ENCODE results near the gene CLRN3.
A peak's percentile ranks its signal among the peaks of the same experiment; 100 is the strongest.

Gene CLRN3, protein sequence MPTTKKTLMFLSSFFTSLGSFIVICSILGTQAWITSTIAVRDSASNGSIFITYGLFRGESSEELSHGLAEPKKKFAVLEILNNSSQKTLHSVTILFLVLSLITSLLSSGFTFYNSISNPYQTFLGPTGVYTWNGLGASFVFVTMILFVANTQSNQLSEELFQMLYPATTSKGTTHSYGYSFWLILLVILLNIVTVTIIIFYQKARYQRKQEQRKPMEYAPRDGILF

DNA sequence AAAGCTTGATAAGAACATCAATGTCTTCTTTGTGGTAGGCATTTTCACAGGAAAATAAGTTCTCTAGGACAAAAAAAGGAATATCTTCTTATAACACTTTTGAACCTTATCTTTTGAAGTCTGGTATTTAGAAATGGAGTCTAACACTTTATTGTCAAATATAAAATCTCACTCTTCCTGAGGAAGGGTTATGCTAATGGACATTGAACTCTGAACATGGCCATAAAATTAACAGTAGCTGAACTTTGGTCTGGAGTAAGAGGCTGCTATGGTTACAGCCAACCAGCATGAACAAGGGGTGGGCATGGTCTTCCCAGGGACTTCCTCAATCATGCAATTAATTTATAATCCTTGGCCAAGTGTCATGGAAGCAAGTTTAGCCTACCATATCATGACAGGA, at the start of gene CLRN3:
CLRN3 (minus strand) TSS at position 199 of the 400 bp plus-strand sequence; CDS start at position 42, 157 bp downstream.
- Histone ChIP-seq H3K4me1 (ENCODE audit: control insufficient read depth in 2 of 2, insufficient read depth in 2 of 2, low read length in 2 of 2) (peaks cover 16 to 34% of the 10 kb centered on the region in 2 donors), H3K27me3 (ENCODE audit: control insufficient read depth in 2 of 2, insufficient read depth in 2 of 2, low read length in 2 of 2) (no peaks in the 10 kb centered on the region), H3K9me3 (ENCODE audit: control insufficient read depth in 2 of 2, low read length in 2 of 2) (no peaks in the 10 kb centered on the region), H3K27ac (ENCODE audit: low read depth in 2 of 2, low read length in 2 of 2) (peak within 1 kb of the TSS; percentile 88 to 93), H3K4me3 (ENCODE audit: low read length in 2 of 2) (peak within 1 kb of the TSS; percentile 86 to 87), H3K9ac (ENCODE audit: low read depth in 1 of 2, low read length in 2 of 2) (peak within 1 kb of the TSS; percentile 82 to 87), H3K36me3 (ENCODE audit: control insufficient read depth in 2 of 2, insufficient read depth in 2 of 2, low read length in 2 of 2) (no peaks in the 10 kb centered on the region)

DNA sequence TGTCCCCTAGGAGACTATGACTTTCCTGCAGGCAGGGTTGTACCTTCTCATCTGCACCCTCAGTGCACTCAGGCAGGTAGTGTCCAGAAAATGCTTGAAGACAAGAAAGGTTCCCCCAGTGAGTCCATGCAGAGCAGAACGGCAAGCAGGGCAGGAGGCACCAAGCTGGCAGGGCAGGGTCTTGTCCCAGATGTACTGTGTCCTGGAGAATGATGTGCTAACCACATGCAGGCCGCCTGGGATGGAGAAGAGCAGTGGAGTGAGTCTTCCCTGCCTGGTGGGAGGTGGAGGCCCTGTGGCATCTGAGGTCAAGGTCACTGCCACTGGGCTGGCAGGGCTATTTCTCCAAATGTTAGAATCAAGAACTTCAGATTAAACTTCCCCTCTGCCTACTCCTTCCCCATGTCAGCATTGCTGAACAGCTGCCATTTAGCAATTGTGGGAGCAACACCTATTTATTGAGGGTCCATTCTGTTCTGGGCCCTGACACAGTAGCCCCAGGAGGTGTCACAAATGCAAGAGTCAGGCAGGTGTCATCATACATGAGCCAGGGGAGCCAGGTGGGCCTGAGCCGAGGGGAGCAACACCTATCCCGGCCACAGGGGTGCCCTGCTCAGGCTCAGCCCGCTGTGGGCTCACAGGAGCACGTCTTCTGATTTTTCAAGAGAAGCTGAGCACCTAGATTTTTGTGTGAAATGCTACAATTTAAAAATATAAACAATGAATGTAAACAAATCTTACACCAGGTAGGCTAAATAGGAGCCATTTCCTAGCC, 48.3 kb upstream of the CLRN3 start:
- Histone ChIP-seq H3K9me3 (ENCODE audit: control insufficient read depth in 2 of 2, low read length in 2 of 2) (no peaks in the 10 kb centered on the region), H3K4me1 (ENCODE audit: control insufficient read depth in 2 of 2, insufficient read depth in 2 of 2, low read length in 2 of 2) (peaks cover 3 to 8% of the 10 kb centered on the region in 2 donors), H3K27ac (ENCODE audit: low read depth in 2 of 2, low read length in 2 of 2) (no peak overlapping the region), H3K4me3 (ENCODE audit: low read length in 2 of 2) (no peak overlapping the region), H3K9ac (ENCODE audit: low read depth in 1 of 2, low read length in 2 of 2) (no peak overlapping the region), H3K27me3 (ENCODE audit: control insufficient read depth in 2 of 2, insufficient read depth in 2 of 2, low read length in 2 of 2) (no peaks in the 10 kb centered on the region), H3K36me3 (ENCODE audit: control insufficient read depth in 2 of 2, insufficient read depth in 2 of 2, low read length in 2 of 2) (no peaks in the 10 kb centered on the region)

DNA sequence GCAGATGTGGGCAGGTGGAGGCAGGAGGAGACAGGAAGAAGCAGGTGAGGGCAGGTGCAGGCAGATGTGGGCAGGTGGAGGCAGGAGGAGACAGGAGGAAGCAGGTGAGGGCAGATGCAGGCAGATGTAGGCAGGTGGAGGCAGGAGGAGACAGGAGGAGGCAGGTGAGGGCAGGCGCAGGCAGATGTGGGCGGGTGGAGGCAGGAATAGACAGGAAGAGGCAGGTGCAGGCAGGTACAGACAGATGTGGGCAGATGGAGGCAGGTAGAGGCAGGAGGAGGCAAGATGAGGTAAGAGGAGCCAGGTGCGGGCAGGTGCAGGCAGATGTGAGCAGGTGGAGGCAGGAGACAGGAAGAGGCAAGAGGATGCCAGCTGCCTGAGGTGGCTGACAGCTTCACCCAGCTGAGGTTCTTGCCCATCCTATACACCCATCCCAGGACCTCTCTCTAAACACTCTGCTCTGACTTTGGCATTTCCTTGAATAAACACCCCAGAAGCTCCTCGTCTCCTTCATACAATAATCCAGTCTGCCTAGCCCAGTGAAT, 47.1 kb upstream of the CLRN3 start:
- Histone ChIP-seq H3K4me3 (ENCODE audit: low read length in 2 of 2) (no peak overlapping the region), H3K36me3 (ENCODE audit: control insufficient read depth in 2 of 2, insufficient read depth in 2 of 2, low read length in 2 of 2) (peaks cover 5% of the 10 kb centered on the region in 2 donors), H3K27me3 (ENCODE audit: control insufficient read depth in 2 of 2, insufficient read depth in 2 of 2, low read length in 2 of 2) (no peaks in the 10 kb centered on the region), H3K4me1 (ENCODE audit: control insufficient read depth in 2 of 2, insufficient read depth in 2 of 2, low read length in 2 of 2) (peaks cover 0 to 3% of the 10 kb centered on the region in 2 donors), H3K27ac (ENCODE audit: low read depth in 2 of 2, low read length in 2 of 2) (no peak overlapping the region), H3K9ac (ENCODE audit: low read depth in 1 of 2, low read length in 2 of 2) (no peak overlapping the region), H3K9me3 (ENCODE audit: control insufficient read depth in 2 of 2, low read length in 2 of 2) (no peaks in the 10 kb centered on the region)

DNA sequence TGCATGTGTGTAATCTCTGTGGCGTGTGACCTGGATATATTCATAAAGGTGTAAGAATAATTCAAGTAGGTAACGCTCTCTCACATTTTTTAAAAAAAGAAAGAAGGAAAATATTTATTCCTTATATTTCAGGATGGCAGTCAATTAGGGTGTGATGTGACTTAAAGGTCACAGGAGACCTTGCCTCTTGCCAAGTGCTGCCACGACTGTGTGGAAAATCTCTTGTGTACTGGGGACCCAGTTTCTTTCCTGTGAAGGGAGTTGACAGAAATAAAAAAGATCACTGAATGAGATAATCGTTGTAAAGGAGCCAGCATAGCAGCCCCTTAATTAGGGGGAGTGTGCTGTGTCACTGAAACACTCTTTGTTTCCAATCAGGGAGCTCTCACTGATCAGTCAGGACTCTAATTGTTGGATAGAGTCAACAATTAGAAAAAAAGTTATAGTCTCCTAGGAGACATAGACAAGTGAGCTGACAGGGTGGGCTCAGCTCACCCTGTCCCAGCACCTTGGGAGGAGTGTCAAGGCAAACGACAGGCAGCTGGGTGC, 45.2 kb upstream of the CLRN3 start:
- Histone ChIP-seq H3K27me3 (ENCODE audit: control insufficient read depth in 2 of 2, insufficient read depth in 2 of 2, low read length in 2 of 2) (no peaks in the 10 kb centered on the region), H3K36me3 (ENCODE audit: control insufficient read depth in 2 of 2, insufficient read depth in 2 of 2, low read length in 2 of 2) (peaks cover 5 to 8% of the 10 kb centered on the region in 2 donors), H3K9ac (ENCODE audit: low read depth in 1 of 2, low read length in 2 of 2) (no peak overlapping the region), H3K27ac (ENCODE audit: low read depth in 2 of 2, low read length in 2 of 2) (no peak overlapping the region), H3K4me3 (ENCODE audit: low read length in 2 of 2) (no peak overlapping the region), H3K9me3 (ENCODE audit: control insufficient read depth in 2 of 2, low read length in 2 of 2) (no peaks in the 10 kb centered on the region), H3K4me1 (ENCODE audit: control insufficient read depth in 2 of 2, insufficient read depth in 2 of 2, low read length in 2 of 2) (peaks cover 0 to 3% of the 10 kb centered on the region in 2 donors)

DNA sequence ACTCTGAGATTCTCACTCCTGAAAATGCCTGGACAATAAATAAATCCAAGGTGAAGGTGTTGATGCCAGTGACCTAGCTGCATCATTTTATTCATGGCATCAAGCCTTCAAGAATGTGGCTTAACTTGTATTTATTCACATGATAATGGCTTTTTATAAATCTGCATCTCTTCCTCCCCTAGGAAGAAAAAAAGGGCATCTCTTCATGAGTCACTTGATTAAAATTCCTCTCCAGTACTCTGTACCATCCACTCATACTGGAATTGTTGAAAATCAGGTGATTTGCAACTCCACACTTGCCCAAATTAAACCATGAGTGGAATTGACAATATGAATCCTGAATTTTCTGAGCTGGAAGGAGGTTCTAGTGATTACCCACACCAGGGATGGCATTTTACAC, 44.3 kb upstream of the CLRN3 start:
- Histone ChIP-seq H3K9ac (ENCODE audit: low read depth in 1 of 2, low read length in 2 of 2) (no peak overlapping the region), H3K4me1 (ENCODE audit: control insufficient read depth in 2 of 2, insufficient read depth in 2 of 2, low read length in 2 of 2) (no peaks in the 10 kb centered on the region), H3K9me3 (ENCODE audit: control insufficient read depth in 2 of 2, low read length in 2 of 2) (no peaks in the 10 kb centered on the region), H3K4me3 (ENCODE audit: low read length in 2 of 2) (no peak overlapping the region), H3K27me3 (ENCODE audit: control insufficient read depth in 2 of 2, insufficient read depth in 2 of 2, low read length in 2 of 2) (no peaks in the 10 kb centered on the region), H3K36me3 (ENCODE audit: control insufficient read depth in 2 of 2, insufficient read depth in 2 of 2, low read length in 2 of 2) (peaks cover 5 to 8% of the 10 kb centered on the region in 2 donors), H3K27ac (ENCODE audit: low read depth in 2 of 2, low read length in 2 of 2) (no peak overlapping the region)

DNA sequence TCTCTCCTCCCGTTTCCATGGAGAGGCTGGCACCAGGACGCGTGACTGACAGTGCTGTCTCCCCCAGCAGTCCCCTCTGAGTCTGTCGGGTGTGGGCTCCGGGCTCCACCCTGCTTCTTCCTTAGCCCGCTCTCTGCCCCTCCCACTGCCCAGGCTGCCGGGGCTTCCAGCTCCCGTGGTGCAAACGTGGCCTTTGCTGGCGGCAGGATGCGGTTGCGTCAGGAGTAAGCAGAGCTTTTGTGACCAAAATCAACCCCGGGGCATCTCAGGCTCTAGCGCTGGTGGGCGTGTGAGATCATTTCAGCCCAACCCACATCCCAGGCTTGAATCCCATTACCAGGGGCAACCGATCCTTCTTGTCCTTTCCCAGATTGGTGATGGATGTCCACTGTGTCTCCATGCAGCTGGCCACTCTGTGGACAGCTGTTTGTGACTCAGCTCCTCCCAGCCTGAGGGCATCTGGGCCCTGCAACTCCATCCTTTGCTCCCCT, 42.4 kb upstream of the CLRN3 start:
- Histone ChIP-seq H3K4me3 (ENCODE audit: low read length in 2 of 2) (no peak overlapping the region), H3K27me3 (ENCODE audit: control insufficient read depth in 2 of 2, insufficient read depth in 2 of 2, low read length in 2 of 2) (no peaks in the 10 kb centered on the region), H3K9ac (ENCODE audit: low read depth in 1 of 2, low read length in 2 of 2) (no peak overlapping the region), H3K27ac (ENCODE audit: low read depth in 2 of 2, low read length in 2 of 2) (peak overlapping the region in 1 of 2 donors; percentile 43), H3K4me1 (ENCODE audit: control insufficient read depth in 2 of 2, insufficient read depth in 2 of 2, low read length in 2 of 2) (no peaks in the 10 kb centered on the region), H3K9me3 (ENCODE audit: control insufficient read depth in 2 of 2, low read length in 2 of 2) (no peaks in the 10 kb centered on the region), H3K36me3 (ENCODE audit: control insufficient read depth in 2 of 2, insufficient read depth in 2 of 2, low read length in 2 of 2) (peaks cover 5 to 8% of the 10 kb centered on the region in 2 donors)

DNA sequence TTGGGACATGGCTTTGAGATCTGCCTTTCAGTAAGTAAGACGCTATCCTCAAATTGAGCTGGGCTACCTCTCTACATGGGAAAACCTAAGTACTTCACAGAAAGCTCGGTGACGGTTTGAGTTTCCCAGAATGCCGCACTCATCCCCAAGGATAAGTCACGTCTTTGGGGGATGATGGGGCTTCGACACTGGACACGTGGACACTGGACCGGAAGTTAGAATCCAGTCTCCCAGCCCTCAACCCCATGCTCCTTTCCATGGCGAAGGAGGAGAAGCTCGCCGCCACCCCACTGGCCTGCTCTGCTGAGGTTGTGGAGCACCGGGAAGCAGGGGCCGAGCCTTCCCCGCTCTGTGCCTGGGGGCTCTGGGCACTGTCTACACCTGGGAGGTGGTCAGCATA, 41.6 kb upstream of the CLRN3 start:
- Histone ChIP-seq H3K9me3 (ENCODE audit: control insufficient read depth in 2 of 2, low read length in 2 of 2) (no peaks in the 10 kb centered on the region), H3K9ac (ENCODE audit: low read depth in 1 of 2, low read length in 2 of 2) (no peak overlapping the region), H3K4me1 (ENCODE audit: control insufficient read depth in 2 of 2, insufficient read depth in 2 of 2, low read length in 2 of 2) (no peaks in the 10 kb centered on the region), H3K4me3 (ENCODE audit: low read length in 2 of 2) (no peak overlapping the region), H3K27ac (ENCODE audit: low read depth in 2 of 2, low read length in 2 of 2) (no peak overlapping the region), H3K36me3 (ENCODE audit: control insufficient read depth in 2 of 2, insufficient read depth in 2 of 2, low read length in 2 of 2) (peaks cover 5 to 8% of the 10 kb centered on the region in 2 donors), H3K27me3 (ENCODE audit: control insufficient read depth in 2 of 2, insufficient read depth in 2 of 2, low read length in 2 of 2) (no peaks in the 10 kb centered on the region)

DNA sequence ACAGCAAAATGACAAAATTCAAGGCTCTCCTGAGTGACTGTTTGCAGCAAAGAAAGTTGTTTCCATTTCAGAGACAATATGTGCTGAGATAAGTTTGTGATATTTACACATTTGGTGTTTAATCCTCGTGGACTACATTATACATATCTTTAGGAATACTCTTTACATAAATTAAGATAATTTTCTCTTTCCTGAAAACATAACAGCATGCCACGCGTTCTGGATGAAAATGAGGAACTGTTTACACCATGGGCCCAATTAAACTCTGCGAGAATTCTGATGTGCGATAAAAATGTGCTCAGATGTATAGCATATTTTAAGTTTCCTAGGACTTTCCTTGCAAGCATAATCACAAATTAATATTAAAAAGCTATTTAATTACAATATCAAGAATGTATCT, 40.5 kb upstream of the CLRN3 start:
- peaks cover 5 to 8% of the 10 kb centered on the region in 2 donors for H3K36me3 ChIP-seq (ENCODE audit: control insufficient read depth in 2 of 2, insufficient read depth in 2 of 2, low read length in 2 of 2)
- H3K9ac ChIP-seq (ENCODE audit: low read depth in 1 of 2, low read length in 2 of 2), result no peak overlapping the region
- no peaks in the 10 kb centered on the region for H3K4me1 ChIP-seq (ENCODE audit: control insufficient read depth in 2 of 2, insufficient read depth in 2 of 2, low read length in 2 of 2)
- H3K27me3 ChIP-seq (ENCODE audit: control insufficient read depth in 2 of 2, insufficient read depth in 2 of 2, low read length in 2 of 2), result no peaks in the 10 kb centered on the region
- H3K27ac ChIP-seq (ENCODE audit: low read depth in 2 of 2, low read length in 2 of 2), result no peak overlapping the region
- no peak overlapping the region for H3K4me3 ChIP-seq (ENCODE audit: low read length in 2 of 2)
- no peaks in the 10 kb centered on the region for H3K9me3 ChIP-seq (ENCODE audit: control insufficient read depth in 2 of 2, low read length in 2 of 2)

DNA sequence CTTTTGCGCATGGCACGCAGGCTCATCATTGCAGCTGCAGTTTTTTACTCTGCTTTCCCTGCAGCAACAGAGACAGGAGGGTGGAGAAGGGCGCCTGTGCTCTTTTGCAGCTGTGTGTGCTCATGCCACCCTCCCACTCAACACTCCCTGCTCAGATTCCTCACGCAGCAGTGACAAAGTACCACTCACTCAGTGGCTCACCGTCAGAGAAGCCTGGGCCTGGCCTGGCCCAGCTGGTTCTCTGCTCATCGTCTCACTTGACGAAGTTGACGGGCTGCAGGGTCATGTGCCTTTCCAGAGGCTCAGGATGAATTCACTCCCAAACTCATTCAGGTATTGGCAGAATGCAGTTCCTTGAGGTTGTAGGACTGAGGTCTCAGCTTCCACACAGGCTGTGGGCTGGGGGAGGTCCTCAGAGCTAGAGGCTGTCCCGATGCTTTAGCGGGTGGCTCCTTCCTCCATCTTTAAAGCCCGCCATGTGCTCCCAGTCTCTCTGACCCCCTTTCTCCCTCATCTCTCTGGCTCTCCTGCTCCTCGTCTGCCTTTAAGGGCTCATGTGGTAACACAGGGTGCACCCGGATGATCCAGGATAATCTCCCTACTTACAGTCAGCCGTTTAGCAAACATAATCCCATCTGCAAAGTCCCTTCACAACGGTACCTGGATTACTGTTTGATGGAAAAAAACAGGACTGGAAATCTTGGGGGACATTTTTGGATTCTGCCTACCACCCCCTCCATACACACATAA, 40.0 kb upstream of the CLRN3 start:
- no peak overlapping the region for H3K4me3 ChIP-seq (ENCODE audit: low read length in 2 of 2)
- H3K36me3 ChIP-seq (ENCODE audit: control insufficient read depth in 2 of 2, insufficient read depth in 2 of 2, low read length in 2 of 2), result peaks cover 5 to 8% of the 10 kb centered on the region in 2 donors
- no peak overlapping the region for H3K9ac ChIP-seq (ENCODE audit: low read depth in 1 of 2, low read length in 2 of 2)
- no peaks in the 10 kb centered on the region for H3K27me3 ChIP-seq (ENCODE audit: control insufficient read depth in 2 of 2, insufficient read depth in 2 of 2, low read length in 2 of 2)
- no peaks in the 10 kb centered on the region for H3K9me3 ChIP-seq (ENCODE audit: control insufficient read depth in 2 of 2, low read length in 2 of 2)
- no peaks in the 10 kb centered on the region for H3K4me1 ChIP-seq (ENCODE audit: control insufficient read depth in 2 of 2, insufficient read depth in 2 of 2, low read length in 2 of 2)
- H3K27ac ChIP-seq (ENCODE audit: low read depth in 2 of 2, low read length in 2 of 2), result no peak overlapping the region

Measured in mucosa of rectum (tissue), 2 donors.